ENCODE results near the gene MAN2A1. TPM values are rescaled to one million over a fixed set of nuclear protein-coding genes. Genes with fewer than 3 reads are reported as not detected.
"Not testable (repeated sequence)": the region's sequence is repeated elsewhere in the genome, so short reads cannot be mapped to it uniquely, and the experiment has no call there.

MAN2A1 gene
- polyA plus RNA-seq, 2 of the 4 experiments (the other 2 are of a cell fraction) = 15.8 to 51.5 TPM

- ChIA-PET CTCF (no interaction called here), POLR2A (no interaction called here)
- no peak overlapping the region for H3K4me2 ChIP-seq
- 85% methylated on average over 25 of the region's 28 CpGs for WGBS (ENCODE audit: missing lambda C conversion rate)
- H3K27ac ChIP-seq = no peak overlapping the region
- TF ChIP-seq HOXA7 (CRISPR knock-in tag; IDR thresholded peaks at IDR 0.05) (no peak), ZFP36 (IDR thresholded peaks at IDR 0.05; ENCODE audit: borderline replicate concordance, partially characterized antibody) (no peak), PBX3 (IDR thresholded peaks at IDR 0.05) (no peak), RARB (CRISPR knock-in tag; IDR thresholded peaks at IDR 0.05) (no peak), SMC3 (IDR thresholded peaks at IDR 0.05) (no peak), JUNB (IDR thresholded peaks at IDR 0.05) (no peak), RNF2 (IDR thresholded peaks at IDR 0.05; ENCODE audit: borderline replicate concordance, low read depth) (no peak), BHLHE40 (IDR thresholded peaks at IDR 0.05; ENCODE audit: low read depth, low read length) (no peak), HMGXB4 (CRISPR knock-in tag; IDR thresholded peaks at IDR 0.05; ENCODE audit: borderline replicate concordance) (no peak), NFE2L2 (conservative IDR thresholded peaks at IDR 0.05; ENCODE audit: low read length) (no peak), PHF8 (IDR thresholded peaks at IDR 0.05; ENCODE audit: borderline replicate concordance, low read depth) (no peak), ZNF302 (CRISPR knock-in tag; IDR thresholded peaks at IDR 0.05) (no peak), HOXB13 (CRISPR knock-in tag; IDR thresholded peaks at IDR 0.05; ENCODE audit: low read depth) (no peak), ZC3H11A (IDR thresholded peaks at IDR 0.05) (no peak), MAZ (IDR thresholded peaks at IDR 0.05; ENCODE audit: borderline replicate concordance, low read depth, low read length) (no peak), CBX8 (IDR thresholded peaks at IDR 0.05) (no peak), HES2 (IDR thresholded peaks at IDR 0.05) (no peak), HDAC2 (IDR thresholded peaks at IDR 0.05) (no peak)
- DNase-seq (ENCODE audit: low read depth in 1 of 2, low spot score in 1 of 2) (no peak), FAIRE-seq (no peak), ATAC-seq (no peak)
- no peaks in the 10 kb centered on the region for H3K4me1 ChIP-seq
- no peak overlapping the region for H3K4me3 ChIP-seq
- H3K9me3 ChIP-seq = no peaks in the 10 kb centered on the region
Measured at GRCh38 chr5:109885205-109885604, 195.5 kb downstream of the MAN2A1 start.

- no peak for DNase-seq (ENCODE audit: low read depth in 1 of 2, low spot score in 1 of 2)
- H3K4me1 ChIP-seq = no peaks in the 10 kb centered on the region
- no peak for FAIRE-seq
- CTCF ChIA-PET = no interaction called here
- 11% methylated on average over 1 of the region's 1 CpG for WGBS (ENCODE audit: missing lambda C conversion rate)
- no peak for TF ChIP-seq RNF2 (IDR thresholded peaks at IDR 0.05; ENCODE audit: borderline replicate concordance, low read depth)
- no peak for TF ChIP-seq POLR2A (IDR thresholded peaks at IDR 0.05; ENCODE audit: low read length)
- no peak for TF ChIP-seq ZSCAN20 (CRISPR knock-in tag; IDR thresholded peaks at IDR 0.05)
- no peak overlapping the region for H3K4me2 ChIP-seq
- H3K9me3 ChIP-seq = no peaks in the 10 kb centered on the region
- no peak overlapping the region for H3K27ac ChIP-seq
- H3K4me3 ChIP-seq = no peak overlapping the region
- ATAC-seq = no peak
- POLR2A ChIA-PET = no interaction called here
Measured at GRCh38 chr5:109888989-109889388, 199.3 kb downstream of the MAN2A1 start.

- H3K4me1 ChIP-seq; CTCF ChIA-PET; H3K4me2 ChIP-seq; DNase-seq (ENCODE audit: low read depth in 1 of 2, low spot score in 1 of 2); H3K4me3 ChIP-seq; POLR2A ChIA-PET; FAIRE-seq; H3K9me3 ChIP-seq; H3K27ac ChIP-seq; ATAC-seq: not testable (repeated sequence)
- WGBS (ENCODE audit: missing lambda C conversion rate) = 44% methylated on average over 2 of the region's 2 CpGs
Measured at GRCh38 chr5:109893271-109893670, 203.5 kb downstream of the MAN2A1 start.
